ENCODE data around the gene MTERF2. TPM values are rescaled to one million over a fixed set of nuclear protein-coding genes. Genes with fewer than 3 reads are reported as not detected.

Gene MTERF2, protein sequence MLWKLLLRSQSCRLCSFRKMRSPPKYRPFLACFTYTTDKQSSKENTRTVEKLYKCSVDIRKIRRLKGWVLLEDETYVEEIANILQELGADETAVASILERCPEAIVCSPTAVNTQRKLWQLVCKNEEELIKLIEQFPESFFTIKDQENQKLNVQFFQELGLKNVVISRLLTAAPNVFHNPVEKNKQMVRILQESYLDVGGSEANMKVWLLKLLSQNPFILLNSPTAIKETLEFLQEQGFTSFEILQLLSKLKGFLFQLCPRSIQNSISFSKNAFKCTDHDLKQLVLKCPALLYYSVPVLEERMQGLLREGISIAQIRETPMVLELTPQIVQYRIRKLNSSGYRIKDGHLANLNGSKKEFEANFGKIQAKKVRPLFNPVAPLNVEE
- total RNA-seq (2014; rRNA removed) (10.7 and 14.2 TPM in 2 replicates), Bru-seq, nascent RNA (percentile 73 among the genes with signal in this experiment), BruChase-seq, experiment 1, labeled RNA remaining after a 6-hour chase (percentile 72 among the genes with signal in this experiment), BruChase-seq, experiment 2, labeled RNA remaining after a 2-hour chase (percentile 78 among the genes with signal in this experiment)
- long read RNA-seq, transcript MTERF2-207 (2 exons, 3,235 nt): major isoform, 12 of 21 reads
- long read RNA-seq, partial matches to known transcripts: 3 of 21 reads
- long read RNA-seq, other reads (novel, unspliced or antisense): 2 of 21 reads

- Histone ChIP-seq H3K4me2 (ENCODE audit: low read length) (peak within 1 kb of the TSS; percentile 92), H3K4me3 (ENCODE audit: low read length) (peak within 1 kb of the TSS; percentile 86), H4K20me1 (ENCODE audit: low read length) (no peaks in the 10 kb centered on the region), H3K27ac (ENCODE audit: low read length) (0 out of 2 replicates have a peak within 1 kb of the TSS, but pooled peaks have one; percentile 16), H3K9me2 (replicated peaks; ENCODE audit: low read length) (no peaks in the 10 kb centered on the region), H3K9ac (ENCODE audit: low read length) (peak within 1 kb of the TSS; percentile 80), H3F3A (ENCODE audit: low read length, unreplicated experiment) (no peaks in the 10 kb centered on the region), H3K27me3 (ENCODE audit: low read length) (no peaks in the 10 kb centered on the region), H2AFZ (ENCODE audit: low read length) (peak within 1 kb of the TSS; percentile 84), H3K9me3 (ENCODE audit: low read length) (no peaks in the 10 kb centered on the region), H3K36me3 (ENCODE audit: low read depth, low read length) (0 out of 2 replicates have a peak, but pooled peaks cover 6% of the 10 kb centered on the region), H3K4me1 (ENCODE audit: insufficient read depth, low read length) (peaks cover 26% of the 10 kb centered on the region), H3K79me2 (ENCODE audit: low read length) (peaks cover 17% of the 10 kb centered on the region)
- ChIA-PET POLR2A (ENCODE audit: unreplicated experiment) (interaction anchor here (0.6 kb wide), 2 partner anchors 11 to 31 kb away, joined by 5 read pairs; partner anchors contain the start of gene TMEM263), CTCF (interaction anchor here (1.7 kb wide), 1 partner anchor 105 kb away, joined by 4 read pairs; no protein-coding TSS in a partner anchor)
- TSS peak; percentile 66 for BruUV-seq (replicated peaks)
- intact Hi-C loops (cut with micrococcal nuclease): loop anchor here (2.0 kb wide), 1 partner anchor 30 kb away; no protein-coding TSS in a partner anchor
- peak; percentile 96 for DNase-seq
- peak; percentile 89 for ATAC-seq
- TF ChIP-seq EZH2 (IDR thresholded peaks at IDR 0.05; ENCODE audit: low read length, unreplicated experiment): no peak
- TF ChIP-seq, protein P1, sequence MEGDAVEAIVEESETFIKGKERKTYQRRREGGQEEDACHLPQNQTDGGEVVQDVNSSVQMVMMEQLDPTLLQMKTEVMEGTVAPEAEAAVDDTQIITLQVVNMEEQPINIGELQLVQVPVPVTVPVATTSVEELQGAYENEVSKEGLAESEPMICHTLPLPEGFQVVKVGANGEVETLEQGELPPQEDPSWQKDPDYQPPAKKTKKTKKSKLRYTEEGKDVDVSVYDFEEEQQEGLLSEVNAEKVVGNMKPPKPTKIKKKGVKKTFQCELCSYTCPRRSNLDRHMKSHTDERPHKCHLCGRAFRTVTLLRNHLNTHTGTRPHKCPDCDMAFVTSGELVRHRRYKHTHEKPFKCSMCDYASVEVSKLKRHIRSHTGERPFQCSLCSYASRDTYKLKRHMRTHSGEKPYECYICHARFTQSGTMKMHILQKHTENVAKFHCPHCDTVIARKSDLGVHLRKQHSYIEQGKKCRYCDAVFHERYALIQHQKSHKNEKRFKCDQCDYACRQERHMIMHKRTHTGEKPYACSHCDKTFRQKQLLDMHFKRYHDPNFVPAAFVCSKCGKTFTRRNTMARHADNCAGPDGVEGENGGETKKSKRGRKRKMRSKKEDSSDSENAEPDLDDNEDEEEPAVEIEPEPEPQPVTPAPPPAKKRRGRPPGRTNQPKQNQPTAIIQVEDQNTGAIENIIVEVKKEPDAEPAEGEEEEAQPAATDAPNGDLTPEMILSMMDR (conservative IDR thresholded peaks at IDR 0.05; ENCODE audit: low read depth, low read length): no peak
- TF ChIP-seq EZH2phosphoT487 (IDR thresholded peaks at IDR 0.05; ENCODE audit: borderline replicate concordance, low read length): no peak
Measured at GRCh38 chr12:106986625-106987389, at the start of gene MTERF2. MTERF2 (minus strand) TSS chr12:106987146; CDS start chr12:106978714, 8,432 bp downstream.

DNA sequence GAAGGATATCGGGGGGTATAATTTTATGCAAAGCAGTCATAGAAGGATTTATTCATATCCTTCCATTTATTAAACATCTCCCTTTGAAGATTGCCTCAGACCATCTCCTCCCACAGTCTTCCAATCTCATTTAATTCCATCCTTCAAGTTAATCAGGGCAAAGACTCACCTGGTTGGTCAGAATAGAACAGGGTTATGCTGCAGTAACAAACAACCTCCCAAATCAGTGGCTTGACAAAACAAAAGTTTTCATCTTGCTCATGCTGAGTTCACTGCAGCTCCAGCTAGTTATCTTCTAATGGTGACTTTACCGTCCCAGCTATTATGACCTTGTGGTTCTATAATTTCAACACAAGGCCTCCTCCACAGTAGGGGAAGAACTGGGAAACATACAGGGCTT is 48.8 kb upstream of the MTERF2 start:
- intact Hi-C loops (cut with micrococcal nuclease): no loop called here
- Histone ChIP-seq H3K27me3 (ENCODE audit: low read length) (no peaks in the 10 kb centered on the region), H3K4me3 (ENCODE audit: low read length) (no peak overlapping the region), H3K9ac (ENCODE audit: low read length) (no peak overlapping the region), H3K9me3 (ENCODE audit: low read length) (no peaks in the 10 kb centered on the region), H2AFZ (ENCODE audit: low read length) (no peak overlapping the region), H3F3A (ENCODE audit: low read length, unreplicated experiment) (no peaks in the 10 kb centered on the region), H3K4me2 (ENCODE audit: low read length) (no peak overlapping the region), H3K79me2 (ENCODE audit: low read length) (peaks cover 9% of the 10 kb centered on the region; the same call in 1 of the 2 replicates), H3K27ac (ENCODE audit: low read length) (no peak overlapping the region), H3K9me2 (replicated peaks; ENCODE audit: low read length) (no peaks in the 10 kb centered on the region), H3K36me3 (ENCODE audit: low read depth, low read length) (no peaks in the 10 kb centered on the region), H3K4me1 (ENCODE audit: insufficient read depth, low read length) (no peaks in the 10 kb centered on the region), H4K20me1 (ENCODE audit: low read length) (0 out of 2 replicates have a peak, but pooled peaks cover 5% of the 10 kb centered on the region)
- no TSS peak for BruUV-seq (replicated peaks)
- ChIA-PET CTCF (no interaction called here), POLR2A (ENCODE audit: unreplicated experiment) (no interaction called here)
- ATAC-seq (no peak), DNase-seq (no peak)
- no peak for TF ChIP-seq EZH2 (IDR thresholded peaks at IDR 0.05; ENCODE audit: low read length, unreplicated experiment)
- TF ChIP-seq, protein P1 (conservative IDR thresholded peaks at IDR 0.05; ENCODE audit: low read depth, low read length): no peak
- TF ChIP-seq EZH2phosphoT487 (IDR thresholded peaks at IDR 0.05; ENCODE audit: borderline replicate concordance, low read length): no peak
